B cell (primary cell): ENCODE measurements around the gene CEP250. TPM values are rescaled to one million over a fixed set of nuclear protein-coding genes. Genes with fewer than 3 reads are reported as not detected.

Experiments used
- ATAC-seq: fragments of 200-7000 bp; cut with Tn5 transposase; one replicate; pipeline ENCODE4 v1.10.0; 2021; ENCODE audit warnings: low read depth, mild to moderate bottlenecking, moderate number of reproducible peaks, moderate library complexity
- CTCF ChIA-PET: fragments of 350-600 bp; sonication (Branson Sonifier 250); formaldehyde crosslinking; loops from one replicate; lab custom pipeline; 2021; ENCODE audit warnings: antibody characterized with exemption, inconsistent platforms; lab: Charles Lee
- POLR2A ChIA-PET: fragments of 350-600 bp; sonication (Branson Sonifier 250); formaldehyde crosslinking; loops from one replicate; lab custom pipeline; 2021; ENCODE audit warnings: antibody characterized with exemption; lab: Charles Lee
- DNase-seq: peaks from one replicate; pipeline ENCODE4 v3.0.0; 2013
- H2AFZ ChIP-seq: 2 replicates; pipeline ENCODE4 v1.6.1; 2012; ENCODE audit warnings: mild to moderate bottlenecking, low read depth, low read length; ENCODE audit not compliant: insufficient read depth, poor library complexity, severe bottlenecking
- H3K27ac ChIP-seq, 2 donors: 1 replicate in 1 of 2; 2 replicates in 1 of 2; pipeline ENCODE4 v1.5.1; 2012 to 2013; ENCODE audit warnings: low read length in 2 of 2, mild to moderate bottlenecking in 2 of 2, moderate library complexity in 1 of 2
- H3K27me3 ChIP-seq, 4 experiments: fragments of 200-600 bp in 1 of 4; sonication (generic) in 1 of 4; replicated peaks in 1 of 4; 1 replicate in 2 of 4; 2 replicates in 2 of 4; pipeline versions ENCODE4 v1.6.1 to v1.7.0; 2013 to 2016; ENCODE audit warnings: low read length in 3 of 4, mild to moderate bottlenecking in 2 of 4, mixed read lengths in 1 of 4, moderate library complexity in 1 of 4; ENCODE audit not compliant: insufficient read depth in 4 of 4, control insufficient read depth in 3 of 4; ENCODE audit errors: control extremely low read depth in 1 of 4
- H3K36me3 ChIP-seq, 2 experiments: replicated peaks in 1 of 2; 1 replicate in 1 of 2; 2 replicates in 1 of 2; pipeline versions ENCODE4 v1.6.1 to v1.7.1; 2013; ENCODE audit warnings: low read length in 1 of 2; ENCODE audit not compliant: insufficient read depth in 2 of 2, control insufficient read depth in 1 of 2; ENCODE audit errors: control extremely low read depth in 1 of 2, extremely low read depth in 1 of 2
- H3K4me1 ChIP-seq, 2 donors: fragments of 200-600 bp in 1 of 2; sonication (generic) in 1 of 2; 1 replicate in 1 of 2; 2 replicates in 1 of 2; pipeline versions ENCODE4 v1.5.1 to v1.6.1; 2013 to 2017; ENCODE audit warnings: low read length in 2 of 2; ENCODE audit not compliant: control insufficient read depth in 2 of 2, insufficient read depth in 2 of 2
- H3K4me2 ChIP-seq: replicated peaks from 2 replicates; pipeline ENCODE3; 2012; ENCODE audit warnings: mild to moderate bottlenecking, low read depth, low read length; ENCODE audit not compliant: poor library complexity, severe bottlenecking
- H3K4me3 ChIP-seq, 5 experiments: fragments of 200-600 bp in 1 of 5; sonication (generic) in 1 of 5; 1 replicate in 3 of 5; 2 replicates in 2 of 5; pipeline versions ENCODE4 v1.5.1 to v1.7.0; 2011 to 2016; ENCODE audit warnings: low read length in 4 of 5, mild to moderate bottlenecking in 4 of 5, low read depth in 2 of 5, control low read depth in 1 of 5, moderate library complexity in 1 of 5; ENCODE audit not compliant: insufficient read depth in 1 of 5; ENCODE audit errors: control extremely low read depth in 1 of 5, extremely low read depth in 1 of 5
- H3K79me2 ChIP-seq: fragments of 200-600 bp; sonication (generic); one replicate; pipeline ENCODE4 v1.6.0; 2016; ENCODE audit warnings: low read length; ENCODE audit not compliant: control insufficient read depth, insufficient read depth
- H3K9ac ChIP-seq: fragments of 200-600 bp; sonication (generic); 2 replicates; pipeline ENCODE4 v1.6.1; 2017; ENCODE audit warnings: mild to moderate bottlenecking, low read length, moderate library complexity
- H3K9me3 ChIP-seq, 3 donors: one replicate each; pipeline versions ENCODE4 v1.6.1 to v1.7.1; 2013; ENCODE audit warnings: low read length in 2 of 3; ENCODE audit not compliant: control insufficient read depth in 2 of 3, insufficient read depth in 1 of 3; ENCODE audit errors: control extremely low read depth in 1 of 3
- H4K20me1 ChIP-seq: 2 replicates; pipeline ENCODE4 v1.6.0; 2012; ENCODE audit warnings: mild to moderate bottlenecking, low read length; ENCODE audit not compliant: insufficient read depth, control insufficient read depth, poor library complexity, severe bottlenecking
- H3K27ac Mint-ChIP-seq: one replicate; pipeline ENCODE4 v1.8.0; 2021; ENCODE audit warnings: mixed read lengths
- H3K27me3 Mint-ChIP-seq: one replicate; pipeline ENCODE4 v1.8.0; 2021; ENCODE audit warnings: mixed read lengths
- H3K4me1 Mint-ChIP-seq: one replicate; pipeline ENCODE4 v1.8.0; 2021; ENCODE audit warnings: mixed read lengths
- H3K4me3 Mint-ChIP-seq: one replicate; pipeline ENCODE4 v1.8.0; 2021; ENCODE audit warnings: mixed read lengths
- H3K9me3 Mint-ChIP-seq: one replicate; pipeline ENCODE4 v1.8.0; 2022; ENCODE audit warnings: mixed read lengths; ENCODE audit not compliant: insufficient read depth
- CTCF ChIP-seq: fragments of 200-600 bp; IDR thresholded peaks from one replicate; pipeline ENCODE4 v1.8.0; 2022; ENCODE audit warnings: antibody characterized with exemption, mild to moderate bottlenecking
- EZH2 ChIP-seq: IDR thresholded peaks from 2 replicates; pipeline ENCODE4 v1.6.1; 2012; ENCODE audit warnings: borderline replicate concordance, low read depth, mild to moderate bottlenecking, moderate library complexity, low read length; ENCODE audit not compliant: insufficient read depth, poor library complexity, severe bottlenecking
- WGBS: methylation state at CpG from one replicate; pipeline ENCODE4 v1.1.5; 2013; ENCODE audit warnings: missing lambda C conversion rate; ENCODE audit not compliant: insufficient coverage; 5-methylcytosine and 5-hydroxymethylcytosine counted together
- intact Hi-C: fragments of 100-400 bp; cut with micrococcal nuclease; formaldehyde crosslinking; loops from one replicate; pipeline ENCODE4 v1.10.0; 2022
- polyA plus RNA-seq: library from polyadenylated mRNA; depleted of rRNA; stranded (reverse); fragments of >200 nt; gene quantifications from 2 replicates; pipeline ENCODE4 v1.2.3, GENCODE V29; 2012
- total RNA-seq, 2 donors: library from RNA; stranded (reverse); fragments of 120-200 nt in 1 of 2; gene quantifications; 1 replicate in 1 of 2; 2 replicates in 1 of 2; pipeline versions ENCODE4 v1.2.3 to v1.2.4, GENCODE V29; 2013 to 2022

The CEP250 gene
- total and polyA plus RNA-seq, 2 donors (not counting 1 experiment from before 2014, with no cell fraction given) = 14.6 to 78.5 TPM

GRCh38 chr20:35503841-35504561, 48.6 kb downstream of the CEP250 start:
- Mint-ChIP-seq H3K4me3 (no peak overlapping the region), H3K27me3 (no peaks in the 10 kb centered on the region), H3K4me1 (peaks cover 72% of the 10 kb centered on the region), H3K9me3 (no peaks in the 10 kb centered on the region), H3K27ac (peak overlapping the region; percentile 37)
- POLR2A ChIA-PET = interaction anchor here (2.3 kb wide), 1 partner anchor 13 kb away, joined by 7 read pairs; no protein-coding TSS in a partner anchor
- peaks cover 60 to 69% of the 10 kb centered on the region in 2 donors for H3K4me1 ChIP-seq
- CTCF ChIA-PET = interaction anchor here (1.1 to 3.5 kb wide), 2 partner anchors 9 to 40 kb away, joined by 3 to 15 read pairs; no protein-coding TSS in a partner anchor
- no peaks in the 10 kb centered on the region for H3K9me3 ChIP-seq
- no peaks in the 10 kb centered on the region for H3K27me3 ChIP-seq
- 98% methylated on average over 16 of the region's 16 CpGs for WGBS
- H3K36me3 ChIP-seq = peaks cover 13 to 77% of the 10 kb centered on the region in 2 experiments
- TF ChIP-seq EZH2 (no peak), CTCF (no peak)
- no peak overlapping the region for H2AFZ ChIP-seq
- DNase-seq (no peak), ATAC-seq (no peak)
- no peak overlapping the region for H3K27ac ChIP-seq
- H4K20me1 ChIP-seq = peaks cover 53% of the 10 kb centered on the region
- no peak overlapping the region for H3K4me2 ChIP-seq
- intact Hi-C loops = no loop called here
- H3K79me2 ChIP-seq = peaks cover 53% of the 10 kb centered on the region
- no peak overlapping the region for H3K9ac ChIP-seq
- H3K4me3 ChIP-seq = no peak overlapping the region

GRCh38 chr20:35504751-35505150, 49.4 kb downstream of the CEP250 start:
- Histone ChIP-seq H2AFZ (no peak overlapping the region), H3K4me1 (peaks cover 68 to 77% of the 10 kb centered on the region in 2 donors), H3K9ac (no peak overlapping the region), H3K9me3 (no peaks in the 10 kb centered on the region), H3K27ac (no peak overlapping the region), H3K36me3 (peaks cover 11 to 78% of the 10 kb centered on the region in 2 experiments), H4K20me1 (peaks cover 58% of the 10 kb centered on the region), H3K79me2 (peaks cover 61% of the 10 kb centered on the region), H3K4me2 (no peak overlapping the region), H3K4me3 (no peak overlapping the region), H3K27me3 (no peaks in the 10 kb centered on the region)
- Mint-ChIP-seq H3K4me1 (peaks cover 78% of the 10 kb centered on the region), H3K27me3 (no peaks in the 10 kb centered on the region), H3K4me3 (no peak overlapping the region), H3K27ac (peak overlapping the region; percentile 41), H3K9me3 (no peaks in the 10 kb centered on the region)
- intact Hi-C loops = no loop called here
- TF ChIP-seq EZH2 = no peak
- TF ChIP-seq CTCF = no peak
- ChIA-PET POLR2A (no interaction called here), CTCF (interaction anchor here (3.5 kb wide), 1 partner anchor 40 kb away, joined by 15 read pairs; no protein-coding TSS in a partner anchor)
- 96% methylated on average over 5 of the region's 5 CpGs for WGBS
- DNase-seq = no peak
- ATAC-seq = no peak
